HG03025 (cell line): ENCODE data around the gene BCL11B.

Experiments
- ATAC-seq: cut with Tn5 transposase; IDR thresholded peaks from one replicate; pipeline ENCODE4 v1.9.1; 2021; ENCODE audit warnings: mild to moderate bottlenecking, moderate library complexity; ENCODE audit not compliant: unreplicated experiment, low FRiP score

BCL11B gene

GRCh38 chr14:99256483-99256874, 15.5 kb downstream of the BCL11B start:
- ATAC-seq, result no peak

DNA sequence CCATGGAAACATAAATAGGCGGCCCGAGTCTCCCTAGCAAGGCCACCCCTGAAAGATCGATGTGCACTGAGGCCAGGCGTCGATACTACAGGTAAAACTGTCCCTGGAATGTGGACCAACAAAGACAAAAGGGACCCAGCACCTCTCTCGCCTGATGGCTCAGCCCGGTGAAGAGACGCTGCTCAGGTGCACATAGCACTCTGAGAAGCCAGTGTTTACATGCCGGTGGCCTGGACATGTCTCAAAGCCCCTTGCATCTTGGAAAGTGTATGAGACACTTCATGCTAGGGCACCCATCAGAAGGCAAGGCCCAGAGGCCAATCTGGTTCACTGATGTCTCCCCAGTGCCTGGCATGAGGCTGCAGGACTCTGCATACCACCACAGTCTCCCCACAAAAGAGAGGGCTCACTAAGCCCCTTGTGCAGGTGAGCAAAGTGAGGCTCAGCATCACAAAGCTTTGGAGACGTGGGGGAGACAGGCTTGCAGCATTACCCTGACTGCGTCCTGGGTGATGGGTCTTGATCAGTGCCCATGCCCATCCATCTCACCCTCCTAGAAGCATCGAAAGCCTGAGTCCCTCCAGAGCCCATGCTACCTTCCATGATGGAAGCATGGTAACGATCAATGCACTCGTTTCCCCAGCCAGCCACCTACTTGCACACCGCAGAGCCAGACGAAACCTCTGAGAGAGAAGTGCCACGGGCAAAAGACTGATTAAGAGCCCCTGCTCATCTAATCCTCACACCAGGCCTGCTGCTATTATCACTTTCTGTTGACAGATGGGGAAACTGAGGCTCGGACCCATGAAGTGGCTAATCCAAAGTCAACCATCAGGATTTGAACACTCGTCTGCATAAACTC, 16.1 kb downstream of the BCL11B start:
- ATAC-seq, result no peak

GRCh38 chr14:99254328-99255009, 17.5 kb downstream of the BCL11B start:
- ATAC-seq, result no peak

DNA sequence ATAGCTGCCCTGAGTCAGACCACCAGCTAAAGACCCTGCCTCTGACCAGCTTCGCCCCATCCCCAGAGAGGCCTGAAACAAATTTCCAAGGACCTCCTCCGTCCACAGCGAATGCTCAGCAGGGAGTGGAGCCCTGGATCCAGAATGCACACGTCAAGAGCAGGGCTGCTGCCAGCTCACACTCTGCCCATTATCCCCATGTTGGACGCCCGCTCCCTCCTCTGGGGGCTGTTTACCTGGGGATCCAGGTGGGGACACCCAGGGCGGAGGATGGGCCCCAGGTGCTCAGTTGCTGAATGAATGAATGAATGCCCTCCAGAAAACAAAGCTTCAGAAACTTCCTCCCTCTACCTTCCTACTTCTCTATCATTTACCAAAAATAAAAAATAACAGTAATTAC, 18.1 kb downstream of the BCL11B start:
- no peak for ATAC-seq

- ATAC-seq, result no peak
Measured at GRCh38 chr14:99252940-99253868, 18.8 kb downstream of the BCL11B start.

DNA sequence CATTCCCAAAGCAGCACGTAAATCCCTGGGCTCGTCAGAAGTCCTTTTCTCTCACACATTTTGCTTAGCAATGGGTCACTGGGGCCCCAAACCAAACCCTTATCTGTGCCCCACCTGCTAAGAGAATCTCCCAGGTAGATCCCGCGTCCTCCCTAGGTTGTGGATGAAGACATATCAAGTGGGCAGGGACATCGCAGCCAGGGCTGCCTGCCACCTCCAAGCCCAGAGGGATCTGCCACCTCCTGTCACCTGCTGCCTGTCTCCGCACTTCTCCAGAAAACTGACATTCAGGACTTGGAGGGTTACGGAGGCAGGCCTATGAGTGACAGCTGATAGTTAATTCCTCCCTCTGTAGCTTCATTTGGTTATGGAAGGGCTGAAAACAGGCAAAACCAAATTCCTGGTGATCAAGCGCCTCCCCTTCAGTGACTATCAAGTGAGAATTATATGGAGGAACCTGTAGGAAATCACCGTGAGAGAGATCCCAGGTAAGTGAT, 19.5 kb downstream of the BCL11B start:
- ATAC-seq, result no peak

GRCh38 chr14:99251721-99252120, 20.3 kb downstream of the BCL11B start:
- ATAC-seq, result no peak

- ATAC-seq, result no peak
Measured at GRCh38 chr14:99250636-99251208, 21.3 kb downstream of the BCL11B start.

DNA sequence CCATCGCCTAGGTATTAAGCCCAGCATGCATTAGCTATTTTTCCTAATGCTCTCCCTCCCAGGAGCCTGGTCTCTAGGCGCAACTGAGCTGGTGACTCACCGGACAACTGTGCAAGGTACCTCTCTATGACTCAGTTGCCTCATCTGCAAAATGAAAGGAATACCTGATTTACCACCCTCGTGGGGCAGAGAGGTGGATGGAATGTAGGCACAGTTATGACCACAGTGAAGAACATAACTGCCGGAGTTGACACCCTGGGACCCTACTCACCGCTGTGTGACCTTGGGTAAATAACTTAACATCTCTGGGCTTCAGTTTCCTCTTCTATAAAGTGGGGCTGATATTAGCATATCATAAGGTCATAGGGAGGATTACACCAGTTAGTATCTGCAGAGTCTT, 22.6 kb downstream of the BCL11B start:
- no peak for ATAC-seq

- ATAC-seq, result no peak
Measured at GRCh38 chr14:99248761-99249171, 23.2 kb downstream of the BCL11B start.

DNA sequence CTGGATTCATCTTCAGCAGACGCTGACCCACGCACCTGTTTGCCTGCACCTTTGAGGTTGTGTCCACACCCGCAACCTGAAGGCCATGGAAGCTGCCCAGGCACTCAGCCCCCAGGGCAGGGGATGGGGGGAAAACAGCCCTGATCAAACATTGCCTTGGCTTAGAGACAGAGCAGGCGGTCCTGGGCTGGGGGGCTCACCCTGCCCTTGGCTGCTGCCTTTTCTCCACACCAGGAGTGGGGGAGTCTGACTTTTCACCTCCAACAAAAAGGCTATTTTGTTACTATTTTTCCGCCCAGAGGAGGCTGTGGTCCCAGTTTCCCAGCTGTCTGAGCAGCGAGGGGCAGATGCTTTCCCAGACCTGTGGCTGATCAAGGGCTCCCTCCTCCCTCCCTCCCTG, 24.2 kb downstream of the BCL11B start:
- no peak for ATAC-seq

GRCh38 chr14:99247101-99247729, 24.8 kb downstream of the BCL11B start:
- ATAC-seq, result no peak

- ATAC-seq, result no peak
Measured at GRCh38 chr14:99246536-99247097, 25.4 kb downstream of the BCL11B start.

GRCh38 chr14:99245564-99246511, 26.2 kb downstream of the BCL11B start:
- ATAC-seq, result no peak

DNA sequence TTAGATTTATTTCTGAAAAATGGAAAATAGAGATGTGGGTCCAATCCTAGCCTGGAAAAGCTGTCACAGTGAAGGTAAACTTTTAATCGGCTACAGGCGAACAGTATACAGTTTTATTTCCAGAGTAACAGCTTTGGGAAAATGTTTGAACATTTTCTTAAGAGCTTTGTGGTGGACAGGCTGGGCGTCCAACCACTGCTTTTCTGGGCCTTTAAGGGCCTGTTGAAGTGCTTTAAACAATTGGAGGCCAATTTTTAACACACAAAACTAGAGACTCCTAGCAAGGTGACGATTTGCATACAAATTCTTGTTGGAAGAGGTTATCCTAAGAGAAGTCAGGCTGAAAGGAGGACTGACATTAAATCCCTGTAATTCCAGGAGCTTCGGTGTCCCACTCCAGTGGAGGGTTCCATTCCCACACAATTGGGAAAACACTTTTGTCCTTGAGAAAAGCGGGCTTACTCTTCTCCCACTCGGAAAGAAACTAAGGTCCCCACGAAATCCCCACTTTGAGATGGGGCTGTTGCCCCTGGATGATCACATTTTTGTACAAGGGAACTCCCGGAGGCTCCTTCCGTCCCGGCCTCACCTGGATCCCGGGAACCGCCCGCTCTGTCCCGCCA, 26.9 kb downstream of the BCL11B start:
- ATAC-seq, result no peak

- no peak for ATAC-seq
Measured at GRCh38 chr14:99244367-99244901, 27.6 kb downstream of the BCL11B start.

DNA sequence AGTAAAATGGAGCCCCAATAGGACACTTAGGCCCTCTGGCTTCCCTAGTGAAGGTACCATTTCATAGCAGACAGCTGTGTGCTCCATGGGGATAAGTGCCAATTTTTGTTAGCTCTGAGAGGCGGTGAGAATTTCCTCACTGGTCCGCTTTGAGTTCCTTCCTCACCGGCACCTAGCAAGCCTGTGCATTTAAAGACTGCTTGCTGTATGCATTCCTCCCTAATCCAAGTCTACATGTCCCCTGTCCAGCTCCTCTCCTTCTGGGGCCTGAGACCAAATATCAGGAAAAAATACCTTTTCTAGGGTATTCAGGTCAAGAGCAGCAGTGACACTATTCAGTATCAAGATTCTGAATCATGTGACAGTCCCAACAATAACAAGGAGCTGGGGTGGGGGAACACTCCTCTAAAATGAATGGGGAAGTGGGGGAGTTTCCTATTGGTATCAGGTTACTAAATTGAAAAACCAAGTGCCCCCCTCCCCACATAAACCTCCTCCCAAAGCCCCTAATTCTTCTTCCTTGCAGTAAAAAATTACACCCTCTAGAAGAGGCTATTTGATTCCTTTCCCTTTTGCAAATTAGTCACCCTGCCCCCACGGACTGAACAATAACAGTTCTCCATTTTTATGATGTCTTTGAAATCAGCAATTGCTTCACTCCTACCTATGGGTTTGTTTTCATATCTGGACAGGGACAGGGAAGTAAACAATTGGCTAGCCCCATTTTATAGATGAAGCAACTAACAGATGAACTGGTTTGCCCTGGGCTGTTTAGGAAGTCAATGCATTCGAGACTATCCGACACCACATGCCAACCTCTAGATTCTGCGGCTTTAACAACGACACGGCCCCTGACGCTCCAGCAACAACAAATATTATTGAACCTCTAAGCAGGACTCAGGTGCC, 28.9 kb downstream of the BCL11B start:
- no peak for ATAC-seq
